ENCODE measurements around the gene MDM2. TPM values are rescaled to one million over a fixed set of nuclear protein-coding genes. Genes with fewer than 3 reads are reported as not detected.
"Not testable (repeated sequence)": the region's sequence is repeated elsewhere in the genome, so short reads cannot be mapped to it uniquely, and the experiment has no call there.

Gene MDM2
- total and polyA plus RNA-seq, 2 of the 8 experiments (the other 6 are each of a cell fraction or from before 2014, with no cell fraction given): 15.1 to 115 TPM

DNA sequence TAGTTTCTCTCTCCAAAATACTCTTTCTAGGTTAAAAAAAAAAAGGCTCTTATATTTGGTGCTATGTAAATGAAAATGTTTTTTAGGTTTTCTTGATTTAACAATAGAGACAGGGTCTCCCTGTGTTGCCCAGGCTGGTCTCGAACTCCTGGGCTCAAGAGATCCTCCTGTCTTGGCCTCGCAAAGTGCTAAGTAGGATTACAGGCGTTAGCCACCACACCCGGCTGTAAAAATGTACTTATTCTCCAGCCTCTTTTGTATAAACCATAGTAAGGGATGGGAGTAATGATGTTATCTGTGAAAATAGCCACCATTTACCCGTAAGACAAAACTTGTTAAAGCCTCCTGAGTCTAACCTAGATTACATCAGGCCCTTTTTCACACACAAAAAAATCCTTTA lies 33.2 kb downstream of the MDM2 start:
- H3K9me3 ChIP-seq (ENCODE audit: insufficient read depth in 2 of 2, low read depth in 1 of 2, low read length in 1 of 2); H3K27ac ChIP-seq (ENCODE audit: low read depth, low read length); DNase-seq (ENCODE audit: low read depth in 1 of 2, low spot score in 2 of 2); H3K9ac ChIP-seq (replicated peaks in 1 of 4; ENCODE audit: extremely low read depth in 1 of 4, low read depth in 3 of 4, low read length in 3 of 4); H2BK5ac ChIP-seq (ENCODE audit: low read depth, low read length); H3K79me1 ChIP-seq (ENCODE audit: low read depth, low read length); H3K79me2 ChIP-seq (ENCODE audit: control insufficient read depth in 1 of 2, insufficient read depth in 2 of 2, low read length in 2 of 2); H3K4me2 ChIP-seq (ENCODE audit: insufficient read depth in 1 of 2, low read depth in 2 of 2, low read length in 2 of 2); H4K5ac ChIP-seq (ENCODE audit: insufficient read length, low read depth, low read length); H3K56ac ChIP-seq (replicated peaks; ENCODE audit: insufficient read length, low read depth, low read length); H3K27me3 ChIP-seq (replicated peaks in 1 of 4; ENCODE audit: control insufficient read depth in 3 of 4, extremely low read depth in 1 of 4, insufficient read depth in 3 of 4, low read length in 3 of 4); H3K23me2 ChIP-seq (ENCODE audit: low read depth, low read length); H3K4me1 ChIP-seq (replicated peaks in 1 of 4; ENCODE audit: control insufficient read depth in 3 of 4, insufficient read depth in 4 of 4, low read length in 3 of 4); H4K8ac ChIP-seq (ENCODE audit: extremely low read depth, insufficient read depth, low read length); CTCF ChIA-PET (ENCODE audit: partially characterized antibody); FAIRE-seq; H2BK20ac ChIP-seq (ENCODE audit: low read length); H2BK15ac ChIP-seq (ENCODE audit: low read length); H2AFZ ChIP-seq (ENCODE audit: low read length); H2BK12ac ChIP-seq (ENCODE audit: low read depth, low read length); H3K4ac ChIP-seq (replicated peaks; ENCODE audit: insufficient read length, low read depth, low read length); H3K23ac ChIP-seq (ENCODE audit: insufficient read length); H2AK5ac ChIP-seq (ENCODE audit: low read depth, low read length); H4K20me1 ChIP-seq (replicated peaks in 1 of 2; ENCODE audit: control insufficient read depth in 1 of 2, insufficient read depth in 2 of 2, low read length in 2 of 2); H3K18ac ChIP-seq (ENCODE audit: extremely low read depth, low read length); H4K91ac ChIP-seq (replicated peaks; ENCODE audit: insufficient read length, low read length); H3K4me3 ChIP-seq (ENCODE audit: extremely low read depth in 1 of 4, insufficient read depth in 2 of 4, low read depth in 3 of 4, low read length in 4 of 4); H3K14ac ChIP-seq (ENCODE audit: insufficient read length); H2BK120ac ChIP-seq (replicated peaks; ENCODE audit: low read depth, low read length): not testable (repeated sequence)
- peaks cover 21 to 74% (median 58%) of the 10 kb centered on the region in 4 experiments for H3K36me3 ChIP-seq (ENCODE audit: control insufficient read depth in 2 of 4, insufficient read depth in 4 of 4, low read length in 3 of 4)
- WGBS, 2 experiments (ENCODE audit: extremely low coverage in 1 of 2, insufficient coverage in 1 of 2, insufficient read length in 1 of 2, insufficient replicate concordance in 2 of 2, low coverage in 1 of 2, low lambda C conversion rate in 2 of 2, missing lambda C conversion rate in 1 of 2): 94% methylated on average over 5 of the region's 5 CpGs; no CpG with 5 or more reads in 1 of the 2 experiments
- POLR2A ChIA-PET (ENCODE audit: partially characterized antibody): interaction anchor here (0.8 to 1.2 kb wide), 3 partner anchors 11 to 29 kb away, joined by 3 to 4 read pairs (median 3); no protein-coding TSS in a partner anchor

Data from H1 (cell line).